Sigmoid colon (tissue), 7 donors: ENCODE measurements around the gene IRF2. TPM values are rescaled to one million over a fixed set of nuclear protein-coding genes. Genes with fewer than 3 reads are reported as not detected.

ENCODE experiments used
- DNase-seq: peaks from one replicate; pipeline ENCODE4 v3.0.0-alpha.2; 2019
- H3K27ac ChIP-seq, 4 donors: fragments of 200-600 bp; sonication (generic); one replicate each; pipeline ENCODE4 v1.5.1; 2016 to 2019; ENCODE audit warnings: mild to moderate bottlenecking in 1 of 4
- H3K27me3 ChIP-seq, 3 donors: fragments of 200-600 bp; sonication (generic); one replicate each; pipeline ENCODE4 v1.5.1; 2019; ENCODE audit warnings: mild to moderate bottlenecking in 1 of 3
- H3K36me3 ChIP-seq, 4 donors: fragments of 200-600 bp; sonication (generic); one replicate each; pipeline ENCODE4 v1.5.1; 2016 to 2019
- H3K4me1 ChIP-seq, 4 donors: fragments of 200-600 bp; sonication (generic); one replicate each; pipeline ENCODE4 v1.5.1; 2017 to 2019
- H3K4me3 ChIP-seq, 4 donors: fragments of 200-600 bp; sonication (generic); one replicate each; pipeline ENCODE4 v1.5.1; 2017 to 2019; ENCODE audit warnings: mild to moderate bottlenecking in 2 of 4, moderate library complexity in 1 of 4
- H3K9me3 ChIP-seq, 4 donors: fragments of 200-600 bp in 3 of 4; sonication (generic) in 3 of 4; one replicate each; pipeline versions ENCODE4 v1.5.1 to v1.6.1; 2013 to 2019
- EP300 ChIP-seq, 4 donors: sonication (generic); formaldehyde crosslinking; IDR thresholded peaks; one replicate each; pipeline ENCODE4 v1.6.1; 2017; ENCODE audit warnings: antibody characterized with exemption in 4 of 4
- POLR2A ChIP-seq, 2 donors: fragments of 450-650 bp; IDR thresholded peaks; one replicate each; pipeline ENCODE4 v1.6.1; 2016; ENCODE audit warnings: antibody characterized with exemption in 2 of 2, mild to moderate bottlenecking in 2 of 2, moderate library complexity in 2 of 2
- POLR2AphosphoS5 ChIP-seq, 4 donors: sonication (generic); formaldehyde crosslinking; IDR thresholded peaks; one replicate each; pipeline ENCODE4 v1.6.1; 2017; ENCODE audit warnings: antibody characterized with exemption in 4 of 4
- WGBS, 2 donors: extraction: QIAGEN DNeasy Blood & Tissue Kit; methylation state at CpG; one replicate each; pipeline ENCODE4 v1.1.7; 2013; 5-methylcytosine and 5-hydroxymethylcytosine counted together
- intact Hi-C: fragments of 100-400 bp; cut with DNase I; formaldehyde crosslinking; loops from one replicate; pipeline ENCODE4 v1.15.1; 2023
- polyA plus RNA-seq, 3 donors: library from polyadenylated mRNA; stranded (reverse); fragments of 200-250 nt; gene quantifications; one replicate each; pipeline ENCODE4 v1.2.3, GENCODE V29; 2013
- total RNA-seq, 4 donors: library from RNA; depleted of rRNA; stranded (reverse); fragments of >200 nt; gene quantifications; one replicate each; pipeline ENCODE4 v1.1.0, GENCODE V29; 2016
- TF ChIP-seq, protein P1 (sequence below), 4 experiments: fragments of 450-650 bp in 3 of 4; fragments of 200-600 bp in 1 of 4; IDR thresholded peaks; one replicate each; pipeline ENCODE4 v1.5.1; 2016 to 2019; ENCODE audit warnings: antibody characterized with exemption in 4 of 4, mild to moderate bottlenecking in 3 of 4, moderate library complexity in 2 of 4
- donor health status: healthy with polysubstance abuse.
- donor health status: Bipolar disorder and iron deficiency.
- donor health status: healthy.

Gene IRF2
- total and polyA plus RNA-seq, 7 donors = 27.6 to 41.8 (median 31.9) TPM

DNA sequence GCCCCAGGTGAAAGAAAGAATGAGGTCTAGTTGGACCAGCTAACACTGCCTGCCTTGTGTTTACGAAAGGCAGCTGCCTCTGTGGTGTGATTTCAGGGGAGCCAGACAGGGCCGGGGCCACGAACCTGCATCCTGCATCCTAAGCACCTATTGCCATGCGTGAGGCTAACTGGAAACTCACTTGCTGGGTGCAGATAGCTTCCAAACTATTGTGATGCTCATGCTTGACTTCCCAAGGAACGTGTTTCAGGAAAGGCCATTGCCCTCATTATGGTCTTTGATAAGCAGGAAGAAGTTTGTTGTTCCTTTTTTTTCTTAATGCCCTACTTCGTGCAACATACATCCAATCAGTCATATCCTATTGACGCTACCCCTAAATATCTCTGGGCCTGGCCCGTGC lies 2.3 kb upstream of the IRF2 start:
- Histone ChIP-seq H3K27ac (peak overlapping the region in 3 of 4 donors; percentile 93 to 99 (median 97)), H3K9me3 (no peaks in the 10 kb centered on the region), H3K4me3 (no peak overlapping the region), H3K27me3 (no peaks in the 10 kb centered on the region), H3K4me1 (peaks cover 0 to 27% (median 23%) of the 10 kb centered on the region in 4 donors), H3K36me3 (no peaks in the 10 kb centered on the region)
- intact Hi-C loops = loop anchor here (5.0 to 10.0 kb wide), 2 partner anchors 214 to 972 kb away; partner anchors contain the start of gene ING2
- WGBS, 2 donors = 61 to 72% methylated on average over 8 of the region's 8 CpGs
- no peak for DNase-seq
- no peak for TF ChIP-seq POLR2A (IDR thresholded peaks at IDR 0.05)
- no peak for TF ChIP-seq EP300 (IDR thresholded peaks at IDR 0.05)
- TF ChIP-seq POLR2AphosphoS5 (IDR thresholded peaks at IDR 0.05) = no peak
- TF ChIP-seq, protein P1, sequence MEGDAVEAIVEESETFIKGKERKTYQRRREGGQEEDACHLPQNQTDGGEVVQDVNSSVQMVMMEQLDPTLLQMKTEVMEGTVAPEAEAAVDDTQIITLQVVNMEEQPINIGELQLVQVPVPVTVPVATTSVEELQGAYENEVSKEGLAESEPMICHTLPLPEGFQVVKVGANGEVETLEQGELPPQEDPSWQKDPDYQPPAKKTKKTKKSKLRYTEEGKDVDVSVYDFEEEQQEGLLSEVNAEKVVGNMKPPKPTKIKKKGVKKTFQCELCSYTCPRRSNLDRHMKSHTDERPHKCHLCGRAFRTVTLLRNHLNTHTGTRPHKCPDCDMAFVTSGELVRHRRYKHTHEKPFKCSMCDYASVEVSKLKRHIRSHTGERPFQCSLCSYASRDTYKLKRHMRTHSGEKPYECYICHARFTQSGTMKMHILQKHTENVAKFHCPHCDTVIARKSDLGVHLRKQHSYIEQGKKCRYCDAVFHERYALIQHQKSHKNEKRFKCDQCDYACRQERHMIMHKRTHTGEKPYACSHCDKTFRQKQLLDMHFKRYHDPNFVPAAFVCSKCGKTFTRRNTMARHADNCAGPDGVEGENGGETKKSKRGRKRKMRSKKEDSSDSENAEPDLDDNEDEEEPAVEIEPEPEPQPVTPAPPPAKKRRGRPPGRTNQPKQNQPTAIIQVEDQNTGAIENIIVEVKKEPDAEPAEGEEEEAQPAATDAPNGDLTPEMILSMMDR (IDR thresholded peaks at IDR 0.05) = no peak

DNA sequence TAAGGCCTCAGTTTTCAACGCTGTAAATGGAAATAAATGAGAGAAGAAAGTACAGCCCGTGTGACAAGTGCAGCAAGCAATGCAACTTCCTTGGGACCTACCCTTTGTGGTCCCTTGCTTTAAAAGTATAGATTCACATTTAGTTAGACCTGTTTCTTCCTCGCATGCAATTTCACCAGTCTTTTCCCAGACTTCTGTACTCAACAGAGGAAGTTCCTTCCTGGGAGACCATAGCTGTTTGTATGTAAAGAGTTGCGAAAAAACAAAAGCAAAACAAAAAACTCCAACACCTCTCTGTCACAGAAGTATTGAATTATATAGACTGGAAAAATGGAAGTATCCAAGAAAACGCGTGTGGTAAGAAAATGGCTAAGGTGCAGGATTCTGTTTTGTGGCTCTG lies 1.1 kb upstream of the IRF2 start:
- no peak for DNase-seq
- TF ChIP-seq POLR2A (IDR thresholded peaks at IDR 0.05) (no peak), EP300 (IDR thresholded peaks at IDR 0.05) (no peak), POLR2AphosphoS5 (IDR thresholded peaks at IDR 0.05) (no peak)
- TF ChIP-seq, protein P1 (IDR thresholded peaks at IDR 0.05) = no peak
- Histone ChIP-seq H3K9me3 (no peaks in the 10 kb centered on the region), H3K27ac (peak overlapping the region; percentile 93 to 99 (median 96)), H3K4me3 (peak overlapping the region; percentile 80 to 95 (median 88)), H3K4me1 (peaks cover 0 to 35% (median 29%) of the 10 kb centered on the region in 4 donors), H3K36me3 (no peaks in the 10 kb centered on the region), H3K27me3 (no peaks in the 10 kb centered on the region)
- intact Hi-C loops = loop anchor here (1.0 to 10.0 kb wide), 4 partner anchors 62 to 971 kb away; partner anchors contain the start of gene ING2
- 42 to 47% methylated on average over 6 of the region's 6 CpGs for WGBS, 2 donors

DNA sequence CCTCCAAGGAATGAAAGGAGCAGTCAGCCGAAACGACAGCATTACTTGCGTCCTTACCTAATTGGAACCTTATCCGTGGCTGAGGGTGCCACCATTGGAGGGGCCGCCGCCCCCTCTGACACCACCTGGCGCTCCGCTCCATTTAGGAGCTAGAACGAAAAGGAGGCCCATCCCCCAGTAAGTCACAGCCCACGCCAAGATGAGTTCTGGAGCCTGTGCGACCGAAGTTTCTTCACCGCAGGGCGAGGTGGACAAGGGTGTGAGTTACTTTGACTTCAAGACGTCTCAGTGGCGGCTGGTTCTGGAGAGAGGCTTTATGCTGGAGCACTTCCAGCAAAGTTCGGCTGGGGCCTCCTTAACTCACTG lies 729 bp upstream of the IRF2 start:
- TF ChIP-seq POLR2A (IDR thresholded peaks at IDR 0.05) = no peak
- TF ChIP-seq, protein P1 (IDR thresholded peaks at IDR 0.05) = no peak
- Histone ChIP-seq H3K9me3 (no peaks in the 10 kb centered on the region), H3K4me1 (peaks cover 0 to 39% (median 31%) of the 10 kb centered on the region in 4 donors), H3K36me3 (no peaks in the 10 kb centered on the region), H3K4me3 (peak overlapping the region; percentile 80 to 95 (median 88)), H3K27ac (peak overlapping the region; percentile 93 to 99 (median 96)), H3K27me3 (no peaks in the 10 kb centered on the region)
- peak; percentile 84 for DNase-seq
- WGBS, 2 donors = 0% methylated on average over 17 of the region's 17 CpGs
- intact Hi-C loops = loop anchor here (1.0 to 10.0 kb wide), 4 partner anchors 62 to 970 kb away; partner anchors contain the start of gene ING2

DNA sequence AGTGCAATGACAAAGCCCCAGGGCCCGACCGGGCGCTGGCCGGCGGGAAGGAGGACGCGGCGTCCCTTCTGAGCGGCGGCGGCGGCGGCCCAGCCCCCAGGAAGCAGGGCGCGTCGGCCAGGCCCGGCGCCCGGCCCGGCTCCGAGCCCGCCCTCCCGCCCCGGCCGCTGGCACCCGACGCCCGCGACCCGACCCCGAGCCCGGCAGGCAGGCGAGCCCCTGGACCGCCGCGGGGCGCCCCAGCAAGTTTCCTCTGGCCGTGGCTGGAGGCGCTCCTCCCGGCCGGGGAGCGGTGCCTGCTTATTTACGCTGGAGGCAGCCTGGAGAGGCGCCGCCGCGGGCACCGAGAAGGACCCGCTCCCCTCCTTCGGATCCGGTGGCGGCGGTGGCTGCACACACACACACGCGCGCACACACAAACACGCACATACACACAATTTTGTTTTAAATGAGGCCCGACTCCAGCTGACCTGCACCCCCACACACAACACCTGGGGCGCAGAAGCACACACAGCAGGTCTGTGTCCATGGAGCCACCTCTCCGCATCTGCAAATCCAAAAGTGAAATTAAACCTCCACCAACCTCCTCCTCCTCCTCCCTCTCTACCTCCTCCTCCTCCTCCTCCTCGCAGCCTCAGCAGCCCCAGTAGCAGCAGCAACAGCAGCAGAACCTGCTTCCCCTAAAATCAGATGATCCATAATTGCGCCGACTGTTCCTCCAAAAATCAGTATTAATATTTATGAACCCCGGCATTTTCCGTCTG lies 669 bp downstream of the IRF2 start:
- intact Hi-C loops = loop anchor here (2.0 to 10.0 kb wide), 5 partner anchors 46 to 969 kb away; partner anchors contain the start of genes CASP3, ING2 and PRIMPOL
- peaks cover 0 to 48% (median 38%) of the 10 kb centered on the region in 4 donors for H3K4me1 ChIP-seq
- no peaks in the 10 kb centered on the region for H3K27me3 ChIP-seq
- H3K36me3 ChIP-seq = no peaks in the 10 kb centered on the region
- no peak for DNase-seq
- 0 to 1% methylated on average over 65 of the region's 65 CpGs for WGBS, 2 donors
- no peaks in the 10 kb centered on the region for H3K9me3 ChIP-seq
- peak overlapping the region; percentile 80 to 95 (median 88) for H3K4me3 ChIP-seq
- peak overlapping the region; percentile 93 to 99 (median 96) for H3K27ac ChIP-seq
- TF ChIP-seq, protein P1 (IDR thresholded peaks at IDR 0.05) = no peak
- TF ChIP-seq EP300 (IDR thresholded peaks at IDR 0.05) = no peak
- TF ChIP-seq POLR2A (IDR thresholded peaks at IDR 0.05) = no peak
- TF ChIP-seq POLR2AphosphoS5 (IDR thresholded peaks at IDR 0.05) = no peak
